IMR-90 (cell line): ENCODE measurements around the gene L3MBTL4.

Source experiments
- CEBPB ChIP-seq: IDR thresholded peaks from 2 replicates; pipeline ENCODE4 v1.6.1; 2012; ENCODE audit warnings: low read depth, low read length, improper control_type of control experiment
- FOS ChIP-seq: fragments of 150-350 bp; IDR thresholded peaks from 2 replicates; pipeline ENCODE4 v1.6.1; 2016; ENCODE audit warnings: low read depth, low read length
- MAFK ChIP-seq: IDR thresholded peaks from 2 replicates; pipeline ENCODE4 v1.6.1; 2012; ENCODE audit warnings: low read depth, low read length, improper control_type of control experiment
- MAZ ChIP-seq: IDR thresholded peaks from 2 replicates; pipeline ENCODE4 v1.6.1; 2012; ENCODE audit warnings: low read depth, mild to moderate bottlenecking, low read length, improper control_type of control experiment, moderate library complexity, borderline replicate concordance
- MXI1 ChIP-seq: IDR thresholded peaks from 2 replicates; pipeline ENCODE4 v1.6.1; 2012; ENCODE audit warnings: low read depth, mild to moderate bottlenecking, low read length, moderate library complexity, borderline replicate concordance
- POLR2A ChIP-seq: IDR thresholded peaks from 2 replicates; pipeline ENCODE4 v1.6.1; 2012; ENCODE audit warnings: mild to moderate bottlenecking, low read depth, low read length
- RAD21 ChIP-seq: IDR thresholded peaks from 2 replicates; pipeline ENCODE4 v1.6.1; 2012; ENCODE audit warnings: low read length, improper control_type of control experiment
- RFX5 ChIP-seq: IDR thresholded peaks from 2 replicates; pipeline ENCODE4 v1.8.0; 2012; ENCODE audit warnings: low read depth, mild to moderate bottlenecking, low read length, moderate library complexity
- SMC3 ChIP-seq: fragments of 150-350 bp; IDR thresholded peaks from 2 replicates; pipeline ENCODE4 v1.6.1; 2016; ENCODE audit warnings: low read depth, mild to moderate bottlenecking, antibody characterized with exemption, low read length, moderate library complexity
- TF ChIP-seq, protein P1 (sequence below): fragments of 150-350 bp; IDR thresholded peaks from 2 replicates; pipeline ENCODE4 v1.6.1; 2016; ENCODE audit warnings: low read depth, mild to moderate bottlenecking, low read length, moderate library complexity, borderline replicate concordance
- TF ChIP-seq, protein P2 (sequence below): conservative IDR thresholded peaks from 2 replicates; pipeline ENCODE4 v1.5.1; 2012; ENCODE audit warnings: mild to moderate bottlenecking, low read depth, low read length, improper control_type of control experiment
- TF ChIP-seq, protein P3 (sequence below): fragments of 150-350 bp; IDR thresholded peaks from 2 replicates; pipeline ENCODE4 v1.6.1; 2017; ENCODE audit warnings: mild to moderate bottlenecking, antibody characterized with exemption, low read length, low read depth

DNA sequence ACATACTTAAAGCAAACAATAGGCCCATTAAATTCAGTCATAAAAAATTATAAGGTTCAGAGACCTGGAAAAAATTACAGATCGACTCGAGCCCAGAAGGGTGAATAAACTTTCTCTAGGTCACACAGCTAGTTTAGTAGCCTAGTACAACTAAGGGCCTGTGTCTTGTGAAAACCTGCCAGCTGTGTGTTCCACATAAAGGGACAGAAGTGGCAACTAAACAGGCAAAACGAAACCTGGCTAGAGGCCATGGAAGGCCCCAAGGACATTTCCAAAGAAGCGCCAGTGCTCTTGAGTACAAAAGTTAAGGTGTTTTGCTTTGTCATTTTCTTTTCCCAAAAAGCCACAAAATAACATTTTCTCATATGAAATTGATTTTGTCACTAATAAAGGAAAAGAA is 164.9 kb downstream of the L3MBTL4 start:
- TF ChIP-seq, protein P1, sequence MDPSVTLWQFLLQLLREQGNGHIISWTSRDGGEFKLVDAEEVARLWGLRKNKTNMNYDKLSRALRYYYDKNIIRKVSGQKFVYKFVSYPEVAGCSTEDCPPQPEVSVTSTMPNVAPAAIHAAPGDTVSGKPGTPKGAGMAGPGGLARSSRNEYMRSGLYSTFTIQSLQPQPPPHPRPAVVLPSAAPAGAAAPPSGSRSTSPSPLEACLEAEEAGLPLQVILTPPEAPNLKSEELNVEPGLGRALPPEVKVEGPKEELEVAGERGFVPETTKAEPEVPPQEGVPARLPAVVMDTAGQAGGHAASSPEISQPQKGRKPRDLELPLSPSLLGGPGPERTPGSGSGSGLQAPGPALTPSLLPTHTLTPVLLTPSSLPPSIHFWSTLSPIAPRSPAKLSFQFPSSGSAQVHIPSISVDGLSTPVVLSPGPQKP = no peak
- TF ChIP-seq RAD21 = no peak
- no peak for TF ChIP-seq CEBPB
- TF ChIP-seq, protein P2, sequence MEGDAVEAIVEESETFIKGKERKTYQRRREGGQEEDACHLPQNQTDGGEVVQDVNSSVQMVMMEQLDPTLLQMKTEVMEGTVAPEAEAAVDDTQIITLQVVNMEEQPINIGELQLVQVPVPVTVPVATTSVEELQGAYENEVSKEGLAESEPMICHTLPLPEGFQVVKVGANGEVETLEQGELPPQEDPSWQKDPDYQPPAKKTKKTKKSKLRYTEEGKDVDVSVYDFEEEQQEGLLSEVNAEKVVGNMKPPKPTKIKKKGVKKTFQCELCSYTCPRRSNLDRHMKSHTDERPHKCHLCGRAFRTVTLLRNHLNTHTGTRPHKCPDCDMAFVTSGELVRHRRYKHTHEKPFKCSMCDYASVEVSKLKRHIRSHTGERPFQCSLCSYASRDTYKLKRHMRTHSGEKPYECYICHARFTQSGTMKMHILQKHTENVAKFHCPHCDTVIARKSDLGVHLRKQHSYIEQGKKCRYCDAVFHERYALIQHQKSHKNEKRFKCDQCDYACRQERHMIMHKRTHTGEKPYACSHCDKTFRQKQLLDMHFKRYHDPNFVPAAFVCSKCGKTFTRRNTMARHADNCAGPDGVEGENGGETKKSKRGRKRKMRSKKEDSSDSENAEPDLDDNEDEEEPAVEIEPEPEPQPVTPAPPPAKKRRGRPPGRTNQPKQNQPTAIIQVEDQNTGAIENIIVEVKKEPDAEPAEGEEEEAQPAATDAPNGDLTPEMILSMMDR = no peak
- TF ChIP-seq, protein P3, sequence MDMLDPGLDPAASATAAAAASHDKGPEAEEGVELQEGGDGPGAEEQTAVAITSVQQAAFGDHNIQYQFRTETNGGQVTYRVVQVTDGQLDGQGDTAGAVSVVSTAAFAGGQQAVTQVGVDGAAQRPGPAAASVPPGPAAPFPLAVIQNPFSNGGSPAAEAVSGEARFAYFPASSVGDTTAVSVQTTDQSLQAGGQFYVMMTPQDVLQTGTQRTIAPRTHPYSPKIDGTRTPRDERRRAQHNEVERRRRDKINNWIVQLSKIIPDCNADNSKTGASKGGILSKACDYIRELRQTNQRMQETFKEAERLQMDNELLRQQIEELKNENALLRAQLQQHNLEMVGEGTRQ = no peak
- TF ChIP-seq MAZ = no peak
- TF ChIP-seq SMC3 = no peak
- TF ChIP-seq POLR2A = no peak
- no peak for TF ChIP-seq MXI1
- TF ChIP-seq FOS = no peak
- no peak for TF ChIP-seq MAFK
- no peak for TF ChIP-seq RFX5
